ENCODE results near the gene PRRX1. TPM values are rescaled to one million over a fixed set of nuclear protein-coding genes. Genes with fewer than 3 reads are reported as not detected.

The PRRX1 gene
- total and polyA plus RNA-seq, 12 donors, result 6.8 to 23.4 (median 13.6) TPM

DNA sequence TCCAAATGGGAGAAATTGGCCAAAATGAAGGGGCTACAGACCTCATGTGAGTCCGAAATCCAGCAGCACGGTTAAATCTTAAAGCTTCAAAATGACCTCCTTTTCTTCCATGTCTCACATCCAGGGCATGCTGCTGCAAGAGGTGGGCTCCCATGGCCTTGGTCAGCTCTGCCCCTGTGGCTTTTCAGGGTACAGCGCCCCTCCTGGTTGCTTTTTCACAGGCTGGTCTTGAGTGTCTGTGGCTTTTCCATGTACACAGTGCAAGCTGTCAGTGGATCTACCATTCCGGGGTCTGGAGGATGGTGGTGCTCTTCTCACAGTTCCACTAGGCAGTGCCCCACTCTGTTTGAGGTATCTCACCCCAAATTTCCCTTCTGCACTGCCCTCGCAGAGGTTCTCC lies 78.7 kb downstream of the PRRX1 start:
- no peak for DNase-seq
- no peak overlapping the region for H3K4me3 ChIP-seq
- 77 to 93% (median 86%) methylated on average over 5 of the region's 5 CpGs for WGBS, 4 donors
- H3K9me3 ChIP-seq (replicated peaks in 1 of 3), result no peaks in the 10 kb centered on the region
- H3K27ac ChIP-seq, result no peak overlapping the region
- no peaks in the 10 kb centered on the region for H3K4me1 ChIP-seq (replicated peaks in 1 of 2)
- TF ChIP-seq, protein P1, sequence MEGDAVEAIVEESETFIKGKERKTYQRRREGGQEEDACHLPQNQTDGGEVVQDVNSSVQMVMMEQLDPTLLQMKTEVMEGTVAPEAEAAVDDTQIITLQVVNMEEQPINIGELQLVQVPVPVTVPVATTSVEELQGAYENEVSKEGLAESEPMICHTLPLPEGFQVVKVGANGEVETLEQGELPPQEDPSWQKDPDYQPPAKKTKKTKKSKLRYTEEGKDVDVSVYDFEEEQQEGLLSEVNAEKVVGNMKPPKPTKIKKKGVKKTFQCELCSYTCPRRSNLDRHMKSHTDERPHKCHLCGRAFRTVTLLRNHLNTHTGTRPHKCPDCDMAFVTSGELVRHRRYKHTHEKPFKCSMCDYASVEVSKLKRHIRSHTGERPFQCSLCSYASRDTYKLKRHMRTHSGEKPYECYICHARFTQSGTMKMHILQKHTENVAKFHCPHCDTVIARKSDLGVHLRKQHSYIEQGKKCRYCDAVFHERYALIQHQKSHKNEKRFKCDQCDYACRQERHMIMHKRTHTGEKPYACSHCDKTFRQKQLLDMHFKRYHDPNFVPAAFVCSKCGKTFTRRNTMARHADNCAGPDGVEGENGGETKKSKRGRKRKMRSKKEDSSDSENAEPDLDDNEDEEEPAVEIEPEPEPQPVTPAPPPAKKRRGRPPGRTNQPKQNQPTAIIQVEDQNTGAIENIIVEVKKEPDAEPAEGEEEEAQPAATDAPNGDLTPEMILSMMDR (IDR thresholded peaks at IDR 0.05), result no peak
- no peak for TF ChIP-seq POLR2A (IDR thresholded peaks at IDR 0.05)
- no peaks in the 10 kb centered on the region for H3K36me3 ChIP-seq (replicated peaks in 1 of 2)
- intact Hi-C loops (cut with DNase I), result no loop called here
- H3K27me3 ChIP-seq, result no peaks in the 10 kb centered on the region

DNA sequence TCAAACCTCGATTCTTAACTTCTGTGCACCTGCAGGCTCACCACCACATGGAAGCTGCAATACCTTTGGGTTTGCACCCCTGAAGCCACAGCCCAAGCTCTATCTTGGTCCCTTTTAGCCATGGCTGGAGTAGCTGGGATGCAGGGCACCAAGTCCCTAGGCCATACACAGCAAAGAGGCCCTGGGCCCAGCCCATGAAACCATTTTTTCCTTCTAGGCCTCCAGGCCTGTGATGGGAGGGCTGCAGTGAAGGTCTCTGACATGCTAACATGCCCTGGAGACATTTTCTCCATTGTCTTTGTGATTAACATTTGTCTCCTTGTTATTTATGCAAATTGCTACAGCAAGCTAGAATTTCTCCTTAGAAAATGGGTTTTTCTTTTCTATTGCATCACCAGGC lies 79.2 kb downstream of the PRRX1 start:
- no peak overlapping the region for H3K4me3 ChIP-seq
- no peak for DNase-seq
- TF ChIP-seq POLR2A (IDR thresholded peaks at IDR 0.05), result no peak
- TF ChIP-seq, protein P1 (IDR thresholded peaks at IDR 0.05), result no peak
- WGBS, 4 donors, result 67 to 95% (median 87%) methylated on average over 1 of the region's 1 CpG
- no peaks in the 10 kb centered on the region for H3K9me3 ChIP-seq (replicated peaks in 1 of 3)
- H3K27ac ChIP-seq, result no peak overlapping the region
- H3K36me3 ChIP-seq (replicated peaks in 1 of 2), result no peaks in the 10 kb centered on the region
- H3K4me1 ChIP-seq (replicated peaks in 1 of 2), result no peaks in the 10 kb centered on the region
- no peaks in the 10 kb centered on the region for H3K27me3 ChIP-seq
- intact Hi-C loops (cut with DNase I), result no loop called here

DNA sequence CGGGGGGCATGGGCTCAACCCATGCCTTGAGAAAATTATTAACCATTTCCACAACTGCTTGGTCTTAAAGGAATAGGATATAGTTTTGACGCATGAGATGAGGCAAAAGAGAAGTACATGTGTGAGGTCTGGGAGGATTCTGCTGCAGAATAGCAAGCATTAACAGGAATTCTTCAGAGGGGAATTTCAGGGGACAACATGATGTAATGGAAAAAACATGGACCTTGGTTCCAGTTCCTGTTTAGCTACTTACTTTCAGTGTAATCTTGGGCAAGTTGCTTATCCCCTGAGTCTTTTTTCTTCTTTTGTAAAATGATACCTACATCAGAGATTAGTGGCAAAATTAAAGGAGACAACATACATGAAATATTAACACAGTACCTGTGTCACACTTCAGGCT lies 85.6 kb downstream of the PRRX1 start:
- Histone ChIP-seq H3K27me3 (no peaks in the 10 kb centered on the region), H3K4me3 (no peak overlapping the region), H3K4me1 (replicated peaks in 1 of 2) (no peaks in the 10 kb centered on the region), H3K27ac (no peak overlapping the region), H3K36me3 (replicated peaks in 1 of 2) (no peaks in the 10 kb centered on the region), H3K9me3 (replicated peaks in 1 of 3) (no peaks in the 10 kb centered on the region)
- no peak for TF ChIP-seq POLR2A (IDR thresholded peaks at IDR 0.05)
- TF ChIP-seq, protein P1 (IDR thresholded peaks at IDR 0.05), result no peak
- intact Hi-C loops (cut with DNase I), result no loop called here
- 35 to 53% (median 51%) methylated on average over 2 of the region's 2 CpGs for WGBS, 4 donors
- DNase-seq, result no peak

DNA sequence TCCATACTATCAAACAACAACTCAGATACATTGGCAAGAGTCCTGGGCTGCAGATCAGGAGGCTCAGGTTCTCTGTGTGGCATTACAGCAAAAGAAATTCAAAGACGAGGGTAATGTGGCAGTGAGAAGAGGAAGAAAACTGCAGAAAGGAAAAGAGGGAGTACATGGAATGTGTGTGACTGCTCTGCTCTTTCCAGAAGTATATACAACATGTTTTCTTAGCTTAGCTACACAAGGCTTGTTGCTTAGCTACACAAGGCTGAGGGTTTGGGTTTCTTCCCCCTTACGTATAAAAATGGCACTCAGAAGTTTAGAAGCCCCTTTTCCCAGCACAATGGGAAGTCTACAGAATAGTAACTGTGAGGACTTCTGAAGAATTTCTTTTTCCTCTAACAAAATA lies 86.0 kb downstream of the PRRX1 start:
- H3K9me3 ChIP-seq (replicated peaks in 1 of 3), result no peaks in the 10 kb centered on the region
- DNase-seq, result no peak
- H3K4me1 ChIP-seq (replicated peaks in 1 of 2), result no peaks in the 10 kb centered on the region
- no peak for TF ChIP-seq POLR2A (IDR thresholded peaks at IDR 0.05)
- TF ChIP-seq, protein P1 (IDR thresholded peaks at IDR 0.05), result no peak
- intact Hi-C loops (cut with DNase I), result no loop called here
- H3K36me3 ChIP-seq (replicated peaks in 1 of 2), result no peaks in the 10 kb centered on the region
- 53 to 77% (median 70%) methylated on average over 2 of the region's 2 CpGs for WGBS, 4 donors
- no peak overlapping the region for H3K4me3 ChIP-seq
- no peak overlapping the region for H3K27ac ChIP-seq
- H3K27me3 ChIP-seq, result no peaks in the 10 kb centered on the region

All from adrenal gland (tissue), 12 donors.